ENCODE measurements around the gene LRIG1.

LRIG1 gene

DNA sequence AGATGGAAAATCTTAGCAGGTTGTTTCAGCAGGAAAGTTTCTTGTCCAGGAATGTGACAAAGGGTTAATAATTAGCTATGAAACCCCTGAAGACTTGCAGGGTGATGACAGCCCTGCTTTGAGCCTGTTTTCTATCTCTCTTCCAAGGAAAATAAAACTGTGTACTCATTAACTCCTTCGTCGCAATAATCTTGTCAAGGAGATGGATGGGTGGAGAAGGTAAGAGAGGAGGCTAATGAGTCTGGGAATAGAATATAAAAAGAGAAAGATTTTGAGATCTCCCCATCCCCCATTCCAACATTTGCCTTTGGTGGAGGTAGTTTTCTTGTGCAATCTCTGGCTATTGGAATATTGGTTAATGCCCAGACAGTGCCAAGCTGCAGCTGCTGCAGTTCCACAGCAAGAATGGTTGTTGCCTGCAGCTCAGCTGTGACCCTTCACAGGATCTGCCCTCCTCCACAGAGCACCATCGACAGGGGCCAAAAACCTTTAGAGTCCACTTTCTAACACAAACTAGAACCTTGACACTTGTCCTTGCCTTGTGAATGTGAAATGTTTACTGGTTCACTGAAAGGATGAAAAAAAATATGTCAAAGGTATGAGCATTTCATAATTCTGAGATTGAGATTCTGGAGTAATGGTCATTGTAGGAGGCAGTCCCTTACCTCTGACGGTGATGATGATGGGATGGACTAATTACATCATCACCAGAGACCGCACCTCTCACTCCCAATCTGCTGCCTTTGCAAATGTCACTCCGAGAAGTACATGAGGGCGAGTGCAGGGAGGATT is 4.2 kb upstream of the LRIG1 start:
- TF ChIP-seq ZNF629 (tag by site-specific recombination; IDR thresholded peaks at IDR 0.05) (peak; percentile 67), GLIS2 (tag by site-specific recombination; IDR thresholded peaks at IDR 0.05) (no peak), PRDM10 (tag by site-specific recombination; IDR thresholded peaks at IDR 0.05) (peak; percentile 72), ZBTB21 (tag by site-specific recombination; IDR thresholded peaks at IDR 0.05) (0 out of 2 replicates have a peak, but pooled peaks have one; percentile 24)
- TF ChIP-seq, protein P1, sequence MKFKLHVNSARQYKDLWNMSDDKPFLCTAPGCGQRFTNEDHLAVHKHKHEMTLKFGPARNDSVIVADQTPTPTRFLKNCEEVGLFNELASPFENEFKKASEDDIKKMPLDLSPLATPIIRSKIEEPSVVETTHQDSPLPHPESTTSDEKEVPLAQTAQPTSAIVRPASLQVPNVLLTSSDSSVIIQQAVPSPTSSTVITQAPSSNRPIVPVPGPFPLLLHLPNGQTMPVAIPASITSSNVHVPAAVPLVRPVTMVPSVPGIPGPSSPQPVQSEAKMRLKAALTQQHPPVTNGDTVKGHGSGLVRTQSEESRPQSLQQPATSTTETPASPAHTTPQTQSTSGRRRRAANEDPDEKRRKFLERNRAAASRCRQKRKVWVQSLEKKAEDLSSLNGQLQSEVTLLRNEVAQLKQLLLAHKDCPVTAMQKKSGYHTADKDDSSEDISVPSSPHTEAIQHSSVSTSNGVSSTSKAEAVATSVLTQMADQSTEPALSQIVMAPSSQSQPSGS (tag by site-specific recombination; IDR thresholded peaks at IDR 0.05; ENCODE audit: low read depth) = 0 out of 2 replicates have a peak, but pooled peaks have one; percentile 28
- H3K9me3 ChIP-seq (ENCODE audit: control insufficient read depth, insufficient read depth, low read depth, low read length) = no peaks in the 10 kb centered on the region
- POLR2A ChIA-PET = no interaction called here
- CTCF ChIA-PET = interaction anchor here (1.0 kb wide), 1 partner anchor 127 kb away, joined by 3 read pairs; no protein-coding TSS in a partner anchor
- no peaks in the 10 kb centered on the region for H3K36me3 ChIP-seq (ENCODE audit: control insufficient read depth in 2 of 2, insufficient read depth in 1 of 2, low read length in 2 of 2)
- H3K4me1 ChIP-seq (ENCODE audit: control insufficient read depth, insufficient read depth, low read length) = peaks cover 10% of the 10 kb centered on the region; the same call in 1 of the 2 replicates
- no peak overlapping the region for H3K4me3 ChIP-seq (ENCODE audit: low read depth, low read length)
- no peak overlapping the region for H3K27ac ChIP-seq (ENCODE audit: extremely low read depth, low read depth, low read length)

DNA sequence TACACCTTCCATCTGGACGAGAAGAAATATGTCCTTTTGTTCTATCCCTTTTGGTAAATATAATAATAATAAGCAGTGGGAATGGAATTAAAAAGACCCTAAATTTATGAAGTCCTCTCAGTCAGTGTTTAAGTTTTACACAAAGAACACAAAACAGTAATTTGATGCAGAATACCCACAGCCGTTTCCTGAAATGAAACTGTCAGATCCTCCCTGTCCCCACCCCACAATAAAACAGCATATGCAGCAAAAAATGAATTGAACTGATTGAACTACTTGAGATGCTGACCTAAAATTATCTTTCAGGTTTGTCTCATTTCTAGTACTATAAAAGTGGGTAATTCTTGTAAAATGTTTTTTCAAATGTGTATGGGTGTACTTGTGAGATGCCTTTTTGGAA is 2.2 kb upstream of the LRIG1 start:
- POLR2A ChIA-PET = no interaction called here
- CTCF ChIA-PET = no interaction called here
- H3K36me3 ChIP-seq (ENCODE audit: control insufficient read depth in 2 of 2, insufficient read depth in 1 of 2, low read length in 2 of 2) = no peaks in the 10 kb centered on the region
- peak; percentile 27; the same call in 1 of the 2 replicates for TF ChIP-seq KLF1 (tag by site-specific recombination; IDR thresholded peaks at IDR 0.05)
- TF ChIP-seq, protein P2, sequence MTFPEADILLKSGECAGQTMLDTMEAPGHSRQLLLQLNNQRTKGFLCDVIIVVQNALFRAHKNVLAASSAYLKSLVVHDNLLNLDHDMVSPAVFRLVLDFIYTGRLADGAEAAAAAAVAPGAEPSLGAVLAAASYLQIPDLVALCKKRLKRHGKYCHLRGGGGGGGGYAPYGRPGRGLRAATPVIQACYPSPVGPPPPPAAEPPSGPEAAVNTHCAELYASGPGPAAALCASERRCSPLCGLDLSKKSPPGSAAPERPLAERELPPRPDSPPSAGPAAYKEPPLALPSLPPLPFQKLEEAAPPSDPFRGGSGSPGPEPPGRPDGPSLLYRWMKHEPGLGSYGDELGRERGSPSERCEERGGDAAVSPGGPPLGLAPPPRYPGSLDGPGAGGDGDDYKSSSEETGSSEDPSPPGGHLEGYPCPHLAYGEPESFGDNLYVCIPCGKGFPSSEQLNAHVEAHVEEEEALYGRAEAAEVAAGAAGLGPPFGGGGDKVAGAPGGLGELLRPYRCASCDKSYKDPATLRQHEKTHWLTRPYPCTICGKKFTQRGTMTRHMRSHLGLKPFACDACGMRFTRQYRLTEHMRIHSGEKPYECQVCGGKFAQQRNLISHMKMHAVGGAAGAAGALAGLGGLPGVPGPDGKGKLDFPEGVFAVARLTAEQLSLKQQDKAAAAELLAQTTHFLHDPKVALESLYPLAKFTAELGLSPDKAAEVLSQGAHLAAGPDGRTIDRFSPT (tag by site-specific recombination; IDR thresholded peaks at IDR 0.05) = no peak
- no peak overlapping the region for H3K27ac ChIP-seq (ENCODE audit: extremely low read depth, low read depth, low read length)
- no peaks in the 10 kb centered on the region for H3K9me3 ChIP-seq (ENCODE audit: control insufficient read depth, insufficient read depth, low read depth, low read length)
- no peak overlapping the region for H3K4me3 ChIP-seq (ENCODE audit: low read depth, low read length)
- H3K4me1 ChIP-seq (ENCODE audit: control insufficient read depth, insufficient read depth, low read length) = peaks cover 14% of the 10 kb centered on the region; the same call in 1 of the 2 replicates

DNA sequence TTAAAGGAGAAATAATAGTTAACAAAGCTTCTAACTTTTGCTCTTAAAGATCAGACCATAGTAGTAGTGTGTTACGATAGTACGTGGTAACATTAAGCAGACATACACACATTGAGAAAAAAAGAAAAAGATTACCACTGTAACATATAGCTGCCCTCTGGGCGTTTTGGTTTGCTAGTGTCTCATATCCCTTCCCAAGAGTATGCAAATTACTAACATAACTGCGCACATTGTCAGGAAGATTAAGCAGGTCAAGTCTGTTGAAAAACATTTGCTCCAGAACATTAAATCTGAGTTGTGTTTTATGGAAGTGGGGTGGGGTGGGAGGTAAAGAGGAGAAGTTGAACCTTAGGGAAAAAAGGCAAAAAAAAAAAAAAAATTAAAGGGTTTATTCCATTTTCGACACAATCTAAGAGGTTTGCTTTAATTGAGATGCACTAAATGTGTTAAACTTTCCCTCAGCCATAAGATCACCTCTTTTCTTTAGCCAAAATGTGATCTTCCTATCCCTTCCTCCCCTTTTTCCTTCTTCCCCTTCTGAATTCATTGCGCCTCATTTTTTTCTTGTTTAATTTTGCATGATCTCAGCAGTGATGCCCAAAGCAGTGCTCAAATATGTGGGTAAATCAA is 1.5 kb upstream of the LRIG1 start:
- ChIA-PET CTCF (interaction anchor here (0.5 to 1.2 kb wide), 4 partner anchors 38 to 313 kb away, joined by 4 to 6 read pairs (median 4); no protein-coding TSS in a partner anchor), POLR2A (no interaction called here)
- no peaks in the 10 kb centered on the region for H3K36me3 ChIP-seq (ENCODE audit: control insufficient read depth in 2 of 2, insufficient read depth in 1 of 2, low read length in 2 of 2)
- no peaks in the 10 kb centered on the region for H3K9me3 ChIP-seq (ENCODE audit: control insufficient read depth, insufficient read depth, low read depth, low read length)
- H3K4me1 ChIP-seq (ENCODE audit: control insufficient read depth, insufficient read depth, low read length) = peaks cover 14% of the 10 kb centered on the region; the same call in 1 of the 2 replicates
- H3K27ac ChIP-seq (ENCODE audit: extremely low read depth, low read depth, low read length) = no peak overlapping the region
- TF ChIP-seq ZNF692 (tag by site-specific recombination; IDR thresholded peaks at IDR 0.05) (no peak), ZNF664 (tag by site-specific recombination; IDR thresholded peaks at IDR 0.05) (0 out of 2 replicates have a peak, but pooled peaks have one; percentile 72)
- no peak overlapping the region for H3K4me3 ChIP-seq (ENCODE audit: low read depth, low read length)
